Progenitor cell of endocrine pancreas (in vitro differentiated cells): Measurements from ENCODE around the gene GTF2B. TPM values are rescaled to one million over a fixed set of nuclear protein-coding genes. Genes with fewer than 3 reads are reported as not detected.

ENCODE experiments used
- DNase-seq: peaks from one replicate; pipeline ENCODE4 v3.0.0; 2021; ENCODE audit warnings: low spot score; ENCODE audit not compliant: unreplicated experiment
- H3K27ac Mint-ChIP-seq: 2 replicates; pipeline ENCODE4 v1.8.0; 2021; ENCODE audit warnings: mild to moderate bottlenecking, moderate library complexity, mixed read lengths
- H3K27me3 Mint-ChIP-seq: 2 replicates; pipeline ENCODE4 v1.8.0; 2021; ENCODE audit warnings: mixed read lengths
- H3K36me3 Mint-ChIP-seq: 2 replicates; pipeline ENCODE4 v1.8.0; 2022; ENCODE audit warnings: mixed read lengths; ENCODE audit not compliant: insufficient read depth
- H3K4me1 Mint-ChIP-seq: 2 replicates; pipeline ENCODE4 v1.8.0; 2021; ENCODE audit warnings: low read depth, mixed read lengths
- H3K4me3 Mint-ChIP-seq: 2 replicates; pipeline ENCODE4 v1.8.0; 2021; ENCODE audit warnings: low read depth, mild to moderate bottlenecking, moderate library complexity, mixed read lengths
- H3K9me3 Mint-ChIP-seq: 2 replicates; pipeline ENCODE4 v1.8.0; 2021; ENCODE audit warnings: low read depth, mixed read lengths
- CTCF ChIP-seq: fragments of 200-600 bp; sonication (generic); IDR thresholded peaks from one replicate; pipeline ENCODE4 v1.5.0; 2021; ENCODE audit warnings: antibody characterized with exemption, mild to moderate bottlenecking; ENCODE audit not compliant: unreplicated experiment
- total RNA-seq: library from RNA; stranded (reverse); gene quantifications from 2 replicates; pipeline ENCODE4 v1.2.1, GENCODE V29; 2021

GTF2B gene
- total RNA-seq, 1 donor from 2014 or later: 27.4 TPM

DNA sequence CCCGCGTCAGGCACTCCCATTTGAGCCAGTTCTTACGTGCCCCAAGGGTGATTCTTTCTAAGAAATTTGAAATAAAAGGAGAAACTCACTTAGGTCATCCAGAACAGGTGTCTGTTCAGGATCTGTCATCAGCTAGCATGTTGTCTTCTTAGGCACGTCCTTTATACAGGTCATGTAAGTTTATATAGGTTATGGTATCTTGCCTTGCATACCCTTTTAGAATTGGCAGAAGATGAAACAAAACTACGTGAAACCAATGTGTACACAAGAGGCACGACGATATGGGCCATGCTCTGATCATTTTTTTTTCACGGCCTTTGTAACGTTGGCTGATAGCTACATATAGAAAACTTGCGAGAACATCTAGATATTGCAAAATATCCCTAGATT lies 579 bp upstream of the GTF2B start:
- no peaks in the 10 kb centered on the region for H3K27me3 Mint-ChIP-seq
- peaks cover 3% of the 10 kb centered on the region for H3K36me3 Mint-ChIP-seq
- H3K4me1 Mint-ChIP-seq: peaks cover 17% of the 10 kb centered on the region
- H3K4me3 Mint-ChIP-seq: peak overlapping the region; percentile 98
- peaks cover 3% of the 10 kb centered on the region for H3K9me3 Mint-ChIP-seq
- TF ChIP-seq CTCF: no peak
- H3K27ac Mint-ChIP-seq: peak overlapping the region; percentile 98
- DNase-seq: no peak

- Mint-ChIP-seq H3K27me3 (no peaks in the 10 kb centered on the region), H3K9me3 (peaks cover 3% of the 10 kb centered on the region), H3K36me3 (peaks cover 6% of the 10 kb centered on the region), H3K27ac (peak overlapping the region; percentile 98), H3K4me1 (peaks cover 17% of the 10 kb centered on the region), H3K4me3 (peak overlapping the region; percentile 98)
- no peak for TF ChIP-seq CTCF
- DNase-seq: peak; percentile 18
Measured at GRCh38 chr1:88890791-88891317, 513 bp downstream of the GTF2B start.

- no peak for TF ChIP-seq CTCF
- Mint-ChIP-seq H3K4me3 (peak overlapping the region; percentile 98), H3K27me3 (no peaks in the 10 kb centered on the region), H3K4me1 (peaks cover 17% of the 10 kb centered on the region), H3K36me3 (peaks cover 6% of the 10 kb centered on the region), H3K27ac (peak overlapping the region; percentile 98), H3K9me3 (peaks cover 3% of the 10 kb centered on the region)
- DNase-seq: no peak
Measured at GRCh38 chr1:88890131-88890530, 1.2 kb downstream of the GTF2B start.

DNA sequence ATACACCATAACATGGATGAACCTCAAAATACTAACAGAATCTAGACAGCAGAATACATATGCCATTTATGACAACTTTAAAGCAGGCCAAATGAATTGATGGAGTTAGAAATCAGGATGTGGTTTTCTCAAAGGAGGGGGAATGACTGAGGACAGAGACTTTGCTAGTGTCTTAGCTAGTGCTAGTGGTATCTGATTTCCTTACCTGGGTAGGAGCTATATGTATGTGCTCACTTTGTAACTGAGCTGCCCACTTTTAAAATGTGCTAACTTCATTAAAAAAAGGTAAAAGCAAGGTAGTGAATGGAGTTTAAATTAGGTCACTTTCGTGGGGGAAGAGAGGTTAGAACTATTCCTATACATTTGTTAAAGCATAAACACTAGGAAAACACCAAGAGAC lies 2.6 kb downstream of the GTF2B start:
- H3K27me3 Mint-ChIP-seq: no peaks in the 10 kb centered on the region
- peak overlapping the region; percentile 43 for H3K4me3 Mint-ChIP-seq
- TF ChIP-seq CTCF: no peak
- H3K36me3 Mint-ChIP-seq: peaks cover 9% of the 10 kb centered on the region
- H3K4me1 Mint-ChIP-seq: peaks cover 17% of the 10 kb centered on the region
- H3K9me3 Mint-ChIP-seq: peaks cover 3% of the 10 kb centered on the region
- no peak for DNase-seq
- no peak overlapping the region for H3K27ac Mint-ChIP-seq

- Mint-ChIP-seq H3K4me3 (no peak overlapping the region), H3K36me3 (peaks cover 10% of the 10 kb centered on the region), H3K27ac (no peak overlapping the region), H3K9me3 (no peaks in the 10 kb centered on the region), H3K27me3 (no peaks in the 10 kb centered on the region), H3K4me1 (peaks cover 17% of the 10 kb centered on the region)
- TF ChIP-seq CTCF: no peak
- no peak for DNase-seq
Measured at GRCh38 chr1:88885933-88886332, 5.4 kb downstream of the GTF2B start.
